ENCODE results near the gene TUBGCP6. TPM values are rescaled to one million over a fixed set of nuclear protein-coding genes. Genes with fewer than 3 reads are reported as not detected.
A peak's percentile ranks its signal among the peaks of the same experiment; 100 is the strongest.

Gene TUBGCP6
- total RNA-seq, 1 donor from 2014 or later: 45.4 TPM

GRCh38 chr22:50242406-50242949 lies 2.3 kb downstream of the TUBGCP6 start:
- H3K9me3 ChIP-seq: no peaks in the 10 kb centered on the region
- H3K36me3 ChIP-seq: peaks cover 0 to 10% of the 10 kb centered on the region in 2 donors
- DNase-seq (ENCODE audit: extremely low spot score in 2 of 2): no peak
- no peaks in the 10 kb centered on the region for H3K27me3 ChIP-seq
- intact Hi-C loops (cut with DNase I): no loop called here
- H3K27ac ChIP-seq: no peak overlapping the region
- peaks cover 55% of the 10 kb centered on the region for H3K4me1 ChIP-seq
- peak overlapping the region; percentile 62 to 76 for H3K4me3 ChIP-seq
- TF ChIP-seq POLR2AphosphoS5 (IDR thresholded peaks at IDR 0.05; ENCODE audit: insufficient read depth in 1 of 2, low read depth in 1 of 2): no peak
- TF ChIP-seq, protein P1, sequence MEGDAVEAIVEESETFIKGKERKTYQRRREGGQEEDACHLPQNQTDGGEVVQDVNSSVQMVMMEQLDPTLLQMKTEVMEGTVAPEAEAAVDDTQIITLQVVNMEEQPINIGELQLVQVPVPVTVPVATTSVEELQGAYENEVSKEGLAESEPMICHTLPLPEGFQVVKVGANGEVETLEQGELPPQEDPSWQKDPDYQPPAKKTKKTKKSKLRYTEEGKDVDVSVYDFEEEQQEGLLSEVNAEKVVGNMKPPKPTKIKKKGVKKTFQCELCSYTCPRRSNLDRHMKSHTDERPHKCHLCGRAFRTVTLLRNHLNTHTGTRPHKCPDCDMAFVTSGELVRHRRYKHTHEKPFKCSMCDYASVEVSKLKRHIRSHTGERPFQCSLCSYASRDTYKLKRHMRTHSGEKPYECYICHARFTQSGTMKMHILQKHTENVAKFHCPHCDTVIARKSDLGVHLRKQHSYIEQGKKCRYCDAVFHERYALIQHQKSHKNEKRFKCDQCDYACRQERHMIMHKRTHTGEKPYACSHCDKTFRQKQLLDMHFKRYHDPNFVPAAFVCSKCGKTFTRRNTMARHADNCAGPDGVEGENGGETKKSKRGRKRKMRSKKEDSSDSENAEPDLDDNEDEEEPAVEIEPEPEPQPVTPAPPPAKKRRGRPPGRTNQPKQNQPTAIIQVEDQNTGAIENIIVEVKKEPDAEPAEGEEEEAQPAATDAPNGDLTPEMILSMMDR (IDR thresholded peaks at IDR 0.05): no peak
- no peak for TF ChIP-seq POLR2A (IDR thresholded peaks at IDR 0.05)

GRCh38 chr22:50238755-50239154 lies 6.1 kb downstream of the TUBGCP6 start:
- Histone ChIP-seq H3K4me1 (peaks cover 34% of the 10 kb centered on the region), H3K27ac (no peak overlapping the region), H3K9me3 (no peaks in the 10 kb centered on the region), H3K27me3 (no peaks in the 10 kb centered on the region), H3K36me3 (no peaks in the 10 kb centered on the region), H3K4me3 (no peak overlapping the region)
- no peak for DNase-seq (ENCODE audit: extremely low spot score in 2 of 2)
- intact Hi-C loops (cut with DNase I): no loop called here
- TF ChIP-seq POLR2AphosphoS5 (IDR thresholded peaks at IDR 0.05; ENCODE audit: insufficient read depth in 1 of 2, low read depth in 1 of 2): no peak
- no peak for TF ChIP-seq POLR2A (IDR thresholded peaks at IDR 0.05)
- TF ChIP-seq, protein P1 (IDR thresholded peaks at IDR 0.05): no peak

- TF ChIP-seq POLR2A (IDR thresholded peaks at IDR 0.05) (no peak), POLR2AphosphoS5 (IDR thresholded peaks at IDR 0.05; ENCODE audit: insufficient read depth in 1 of 2, low read depth in 1 of 2) (no peak)
- TF ChIP-seq, protein P1 (IDR thresholded peaks at IDR 0.05): no peak
- H3K4me1 ChIP-seq: peaks cover 16% of the 10 kb centered on the region
- no peaks in the 10 kb centered on the region for H3K9me3 ChIP-seq
- intact Hi-C loops (cut with DNase I): no loop called here
- H3K4me3 ChIP-seq: no peak overlapping the region
- no peak overlapping the region for H3K27ac ChIP-seq
- H3K36me3 ChIP-seq: peaks cover 0 to 10% of the 10 kb centered on the region in 2 donors
- DNase-seq (ENCODE audit: extremely low spot score in 2 of 2): no peak
- no peaks in the 10 kb centered on the region for H3K27me3 ChIP-seq
These were observed 8.0 kb downstream of the TUBGCP6 start for GRCh38 chr22:50236731-50237409.

DNA sequence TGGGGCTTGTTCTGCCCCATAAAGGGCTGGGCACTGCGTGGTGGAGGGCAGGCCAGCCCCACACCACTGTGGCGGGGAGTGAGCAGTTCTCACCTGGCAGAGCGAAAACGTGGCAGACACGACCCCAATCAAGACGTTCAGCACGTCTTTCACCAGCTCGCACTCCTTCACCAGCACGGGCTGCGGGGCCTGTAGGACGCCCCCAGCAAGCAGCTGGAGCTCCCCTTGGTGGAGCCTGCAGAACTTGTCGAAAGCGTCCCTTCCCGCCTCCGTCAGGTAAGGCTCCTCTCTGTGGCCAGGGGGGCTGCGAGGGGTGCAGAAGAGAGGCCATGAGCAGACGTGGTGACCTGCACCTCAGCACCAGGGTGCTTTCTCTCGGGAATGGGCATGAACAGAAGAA lies 11.6 kb downstream of the TUBGCP6 start:
- no peak for DNase-seq (ENCODE audit: extremely low spot score in 2 of 2)
- Histone ChIP-seq H3K9me3 (no peaks in the 10 kb centered on the region), H3K36me3 (peaks cover 0 to 18% of the 10 kb centered on the region in 2 donors), H3K4me3 (no peak overlapping the region), H3K27me3 (no peaks in the 10 kb centered on the region), H3K4me1 (no peaks in the 10 kb centered on the region), H3K27ac (no peak overlapping the region)
- intact Hi-C loops (cut with DNase I): no loop called here
- TF ChIP-seq, protein P1 (IDR thresholded peaks at IDR 0.05): no peak
- TF ChIP-seq POLR2A (IDR thresholded peaks at IDR 0.05) (no peak), POLR2AphosphoS5 (IDR thresholded peaks at IDR 0.05; ENCODE audit: insufficient read depth in 1 of 2, low read depth in 1 of 2) (no peak)
